Prostate gland (tissue), 2 donors: ENCODE measurements around the gene PCDHB4. TPM values are rescaled to one million over a fixed set of nuclear protein-coding genes. Genes with fewer than 3 reads are reported as not detected.
"Not testable (repeated sequence)": the region's sequence is repeated elsewhere in the genome, so short reads cannot be mapped to it uniquely, and the experiment has no call there.

Experiments used
- DNase-seq: peaks from one replicate; pipeline ENCODE4 v3.0.0-alpha.2; 2019; ENCODE audit warnings: low spot score
- H3K27ac ChIP-seq, 2 donors: fragments of 200-600 bp; sonication (generic); 2 replicates each; pipeline ENCODE4 v1.5.1; 2017 to 2019
- H3K27me3 ChIP-seq: fragments of 200-600 bp; sonication (generic); replicated peaks from 2 replicates; pipeline ENCODE4 v1.5.1; 2019; ENCODE audit not compliant: insufficient read depth
- H3K36me3 ChIP-seq, 2 donors: fragments of 200-600 bp; sonication (generic); 1 replicate in 1 of 2; 2 replicates in 1 of 2; pipeline versions ENCODE4 v1.5.1 to v1.8.1; 2017 to 2019
- H3K4me1 ChIP-seq: fragments of 200-600 bp; sonication (generic); replicated peaks from 2 replicates; pipeline ENCODE4 v1.5.1; 2019
- H3K4me3 ChIP-seq, 2 donors: fragments of 200-600 bp; sonication (generic); 2 replicates each; pipeline ENCODE4 v1.5.1; 2017 to 2019
- H3K9me3 ChIP-seq: fragments of 200-600 bp; sonication (generic); 2 replicates; pipeline ENCODE4 v1.5.1; 2017
- POLR2A ChIP-seq: fragments of 450-650 bp; IDR thresholded peaks from one replicate; pipeline ENCODE4 v1.6.1; 2016; ENCODE audit warnings: antibody characterized with exemption, mild to moderate bottlenecking
- POLR2AphosphoS5 ChIP-seq: sonication (generic); formaldehyde crosslinking; IDR thresholded peaks from one replicate; pipeline ENCODE4 v1.6.1; 2017; ENCODE audit warnings: antibody characterized with exemption
- WGBS: methylation state at CpG from one replicate; pipeline ENCODE4 v1.1.5; 2018; 5-methylcytosine and 5-hydroxymethylcytosine counted together
- intact Hi-C: fragments of 100-400 bp; cut with DNase I; formaldehyde crosslinking; loops from one replicate; pipeline ENCODE4 v1.14.2; 2022
- total RNA-seq, 2 donors: library from RNA; depleted of rRNA; stranded (reverse); fragments of >200 nt; gene quantifications; one replicate each; pipeline ENCODE4 v1.1.0, GENCODE V29; 2016
- TF ChIP-seq, protein P1 (sequence below), 4 experiments: fragments of 200-600 bp in 2 of 4; fragments of 450-650 bp in 2 of 4; sonication (generic) in 2 of 4; IDR thresholded peaks; 1 replicate in 3 of 4; 2 replicates in 1 of 4; pipeline ENCODE4 v1.5.1; 2016 to 2019; ENCODE audit warnings: antibody characterized with exemption in 4 of 4, mild to moderate bottlenecking in 2 of 4, moderate library complexity in 2 of 4

PCDHB4 gene
- total RNA-seq, 2 donors from 2014 or later, result 1.4 to 1.7 TPM

DNA sequence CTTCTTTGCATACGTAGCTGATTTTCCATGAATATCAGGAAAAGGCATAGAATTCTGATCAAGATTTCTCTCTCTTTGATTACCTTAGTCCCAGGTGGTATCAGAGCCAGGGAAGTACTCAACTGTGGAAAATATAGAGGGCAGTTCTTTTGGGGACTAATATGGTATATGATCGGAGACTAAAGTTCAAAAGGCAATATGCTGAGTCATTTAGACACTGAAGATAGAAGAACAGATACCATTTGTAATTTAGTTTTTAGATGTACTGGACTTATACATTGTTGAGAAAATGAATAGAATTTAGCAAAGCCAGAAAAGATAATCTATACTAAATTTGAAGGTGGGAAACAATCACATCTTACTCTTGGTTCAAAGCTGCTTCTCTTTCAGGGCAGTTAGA is 16.3 kb upstream of the PCDHB4 start:
- intact Hi-C loops, result no loop called here

DNA sequence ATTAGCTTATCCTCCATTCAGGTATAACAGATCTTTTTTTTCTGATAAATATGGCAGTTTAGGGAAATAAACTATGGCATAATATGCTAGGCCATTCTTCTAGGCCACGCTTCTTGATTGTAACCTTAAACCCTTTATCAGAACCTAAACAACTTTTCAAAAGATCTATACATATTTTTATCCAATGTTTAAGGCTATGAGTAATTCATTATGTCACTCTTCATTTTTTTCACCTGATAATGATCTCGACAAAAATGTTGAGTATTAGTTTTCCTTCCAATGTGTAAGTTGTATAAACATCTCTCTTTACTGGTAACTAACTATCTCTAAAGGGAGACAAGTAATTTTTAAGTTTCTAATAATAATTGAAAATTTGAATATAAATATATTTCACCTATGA is 2.4 kb upstream of the PCDHB4 start:
- Histone ChIP-seq H3K9me3 (no peaks in the 10 kb centered on the region), H3K4me3 (no peak overlapping the region), H3K27ac (no peak overlapping the region), H3K36me3 (no peaks in the 10 kb centered on the region), H3K27me3 (no peaks in the 10 kb centered on the region), H3K4me1 (no peaks in the 10 kb centered on the region)
- DNase-seq, result no peak
- WGBS, result 37% methylated on average over 2 of the region's 2 CpGs
- TF ChIP-seq POLR2AphosphoS5 (no peak), POLR2A (no peak)
- TF ChIP-seq, protein P1, sequence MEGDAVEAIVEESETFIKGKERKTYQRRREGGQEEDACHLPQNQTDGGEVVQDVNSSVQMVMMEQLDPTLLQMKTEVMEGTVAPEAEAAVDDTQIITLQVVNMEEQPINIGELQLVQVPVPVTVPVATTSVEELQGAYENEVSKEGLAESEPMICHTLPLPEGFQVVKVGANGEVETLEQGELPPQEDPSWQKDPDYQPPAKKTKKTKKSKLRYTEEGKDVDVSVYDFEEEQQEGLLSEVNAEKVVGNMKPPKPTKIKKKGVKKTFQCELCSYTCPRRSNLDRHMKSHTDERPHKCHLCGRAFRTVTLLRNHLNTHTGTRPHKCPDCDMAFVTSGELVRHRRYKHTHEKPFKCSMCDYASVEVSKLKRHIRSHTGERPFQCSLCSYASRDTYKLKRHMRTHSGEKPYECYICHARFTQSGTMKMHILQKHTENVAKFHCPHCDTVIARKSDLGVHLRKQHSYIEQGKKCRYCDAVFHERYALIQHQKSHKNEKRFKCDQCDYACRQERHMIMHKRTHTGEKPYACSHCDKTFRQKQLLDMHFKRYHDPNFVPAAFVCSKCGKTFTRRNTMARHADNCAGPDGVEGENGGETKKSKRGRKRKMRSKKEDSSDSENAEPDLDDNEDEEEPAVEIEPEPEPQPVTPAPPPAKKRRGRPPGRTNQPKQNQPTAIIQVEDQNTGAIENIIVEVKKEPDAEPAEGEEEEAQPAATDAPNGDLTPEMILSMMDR (IDR thresholded peaks at IDR 0.05), result no peak
- intact Hi-C loops, result no loop called here

More for the DNA sequence above, 16.3 kb upstream of the PCDHB4 start:
- WGBS, result 86% methylated on average over 2 of the region's 2 CpGs
- Histone ChIP-seq H3K27ac (no peak overlapping the region), H3K4me3 (no peak overlapping the region), H3K9me3 (no peaks in the 10 kb centered on the region), H3K36me3 (no peaks in the 10 kb centered on the region), H3K27me3 (no peaks in the 10 kb centered on the region), H3K4me1 (no peaks in the 10 kb centered on the region)
- TF ChIP-seq POLR2AphosphoS5, result no peak
- TF ChIP-seq, protein P1 (IDR thresholded peaks at IDR 0.05), result no peak
- TF ChIP-seq POLR2A, result no peak
- no peak for DNase-seq

- Histone ChIP-seq H3K36me3 (no peaks in the 10 kb centered on the region), H3K9me3 (no peaks in the 10 kb centered on the region), H3K4me1 (no peaks in the 10 kb centered on the region), H3K4me3 (no peak overlapping the region), H3K27ac (no peak overlapping the region), H3K27me3 (no peaks in the 10 kb centered on the region)
- TF ChIP-seq, protein P1 (IDR thresholded peaks at IDR 0.05), result no peak
- no peak for TF ChIP-seq POLR2AphosphoS5
- TF ChIP-seq POLR2A, result no peak
- intact Hi-C loops, result no loop called here
- no peak for DNase-seq
- 35% methylated on average over 12 of the region's 12 CpGs for WGBS
These were observed 367 bp downstream of the PCDHB4 start for GRCh38 chr5:141121985-141122384.

DNA sequence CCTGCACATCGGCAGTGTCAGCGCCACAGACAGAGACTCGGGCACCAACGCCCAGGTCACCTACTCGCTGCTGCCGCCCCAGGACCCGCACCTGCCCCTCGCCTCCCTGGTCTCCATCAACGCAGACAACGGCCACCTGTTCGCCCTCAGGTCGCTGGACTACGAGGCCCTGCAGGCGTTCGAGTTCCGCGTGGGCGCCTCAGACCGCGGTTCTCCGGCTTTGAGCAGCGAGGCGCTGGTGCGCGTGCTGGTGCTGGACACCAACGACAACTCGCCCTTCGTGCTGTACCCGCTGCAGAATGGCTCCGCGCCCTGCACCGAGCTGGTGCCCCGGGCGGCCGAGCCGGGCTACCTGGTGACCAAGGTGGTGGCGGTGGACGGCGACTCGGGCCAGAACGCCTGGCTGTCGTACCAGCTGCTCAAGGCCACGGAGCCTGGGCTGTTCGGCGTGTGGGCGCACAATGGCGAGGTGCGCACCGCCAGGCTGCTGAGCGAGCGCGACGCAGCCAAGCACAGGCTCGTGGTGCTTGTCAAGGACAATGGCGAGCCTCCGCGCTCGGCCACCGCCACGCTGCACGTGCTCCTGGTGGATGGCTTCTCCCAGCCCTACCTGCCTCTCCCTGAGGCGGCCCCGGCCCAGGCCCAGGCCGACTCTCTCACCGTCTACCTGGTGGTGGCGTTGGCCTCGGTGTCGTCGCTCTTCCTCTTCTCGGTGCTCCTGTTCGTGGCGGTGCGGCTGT is 1.9 kb downstream of the PCDHB4 start:
- H3K36me3 ChIP-seq, H3K4me3 ChIP-seq, H3K27ac ChIP-seq, H3K9me3 ChIP-seq, DNase-seq, H3K27me3 ChIP-seq, H3K4me1 ChIP-seq, intact Hi-C loops: not testable (repeated sequence)
- 26% methylated on average over 30 of the region's 73 CpGs for WGBS

GRCh38 chr5:141127305-141127704 is 5.7 kb downstream of the PCDHB4 start:
- H3K9me3 ChIP-seq, result no peaks in the 10 kb centered on the region
- no peak overlapping the region for H3K4me3 ChIP-seq
- no peak for DNase-seq
- H3K36me3 ChIP-seq, result no peaks in the 10 kb centered on the region
- no peaks in the 10 kb centered on the region for H3K27me3 ChIP-seq
- intact Hi-C loops, result no loop called here
- no peak overlapping the region for H3K27ac ChIP-seq
- no peaks in the 10 kb centered on the region for H3K4me1 ChIP-seq
- WGBS, result 88% methylated on average over 1 of the region's 1 CpG
- TF ChIP-seq, protein P1 (IDR thresholded peaks at IDR 0.05), result no peak
- TF ChIP-seq POLR2AphosphoS5 (no peak), POLR2A (no peak)
